ENCODE results near the gene GNG13.
"Not testable (repeated sequence)": the region's sequence is repeated elsewhere in the genome, so short reads cannot be mapped to it uniquely, and the experiment has no call there.

Gene GNG13

DNA sequence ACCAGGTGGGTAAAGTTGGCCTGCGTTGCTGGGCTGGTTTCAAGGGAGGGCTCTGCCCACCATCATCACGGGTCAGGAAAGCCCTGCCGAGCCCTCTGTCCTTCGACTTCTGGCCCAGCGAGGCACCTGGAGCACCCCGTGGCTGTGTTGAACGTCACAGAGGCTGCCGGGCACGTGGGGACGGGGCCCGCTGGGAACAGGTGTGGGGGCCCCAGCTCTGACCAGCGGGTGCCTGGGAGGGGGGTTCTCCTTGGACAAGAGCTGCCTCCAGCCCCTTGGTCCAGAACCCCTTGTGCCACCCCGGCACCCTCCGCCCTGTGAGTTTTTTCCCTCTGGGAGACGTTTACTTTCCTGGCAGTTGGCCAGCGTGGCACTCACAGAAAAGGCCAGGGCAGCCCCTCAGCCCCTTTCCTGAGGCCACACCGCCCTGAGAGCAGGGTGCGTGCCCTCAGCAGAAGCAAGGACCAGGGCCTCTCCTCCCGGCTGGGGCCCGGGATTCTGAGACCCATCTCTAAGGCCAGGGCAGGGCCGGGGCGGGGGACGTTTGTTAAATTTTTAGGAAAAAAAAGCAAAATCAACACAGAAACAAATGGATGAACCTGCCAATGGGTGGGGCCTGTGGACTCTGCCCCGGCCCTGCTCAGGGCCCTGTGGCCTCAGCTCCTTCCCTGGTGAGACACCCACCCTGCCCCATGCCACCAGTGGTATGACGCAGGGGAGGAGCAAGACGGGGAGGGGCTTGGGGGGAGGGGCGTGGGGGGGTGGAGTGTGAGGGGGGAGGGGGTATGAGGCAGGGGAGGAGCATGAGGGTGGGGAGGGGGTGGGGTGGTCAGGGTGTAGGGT lies 31.3 kb upstream of the GNG13 start:
- no peak for DNase-seq

- no peak for DNase-seq
These were observed 30.5 kb upstream of the GNG13 start for GRCh38 chr16:830871-831570.

- DNase-seq = no peak
These were observed 29.8 kb upstream of the GNG13 start for GRCh38 chr16:830107-830870.

DNA sequence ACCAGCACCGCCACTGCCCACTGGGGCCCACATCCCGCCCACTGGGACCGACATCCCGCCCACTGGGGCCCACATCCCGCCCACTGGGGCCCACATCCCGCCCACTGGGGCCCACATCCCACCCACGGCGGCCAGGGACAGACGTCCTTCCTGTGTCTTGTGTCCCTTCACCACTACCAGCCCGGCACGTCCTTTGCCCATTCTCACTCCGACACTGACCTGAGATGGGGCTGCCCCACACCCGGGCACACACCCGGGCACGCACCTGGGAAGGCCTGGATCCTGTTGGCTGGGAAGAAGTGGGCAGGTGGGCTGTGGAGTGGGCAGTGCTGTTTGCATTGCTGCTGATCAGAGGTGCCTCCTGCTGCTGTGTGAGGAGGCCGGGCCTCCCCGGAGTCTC lies 28.4 kb upstream of the GNG13 start:
- no peak for DNase-seq

DNA sequence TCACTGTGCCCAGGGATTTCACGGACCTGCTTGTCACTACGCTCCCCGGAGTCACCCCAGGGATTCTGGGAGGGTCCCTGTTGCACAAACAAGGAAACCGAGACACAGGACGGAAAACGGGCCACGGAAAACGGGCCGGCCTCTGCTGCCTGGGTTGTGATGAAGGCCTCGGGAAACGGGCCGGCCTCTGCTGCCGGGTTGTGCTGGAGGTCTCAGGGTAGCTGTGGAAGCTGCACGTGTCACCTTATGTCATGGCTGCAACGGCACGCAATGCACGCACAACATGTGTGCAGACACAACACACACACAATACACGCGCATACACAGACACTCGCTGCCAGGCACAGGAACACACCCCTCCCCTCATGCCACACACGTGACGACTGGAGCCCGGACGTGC lies 27.0 kb upstream of the GNG13 start:
- no peak for DNase-seq

DNA sequence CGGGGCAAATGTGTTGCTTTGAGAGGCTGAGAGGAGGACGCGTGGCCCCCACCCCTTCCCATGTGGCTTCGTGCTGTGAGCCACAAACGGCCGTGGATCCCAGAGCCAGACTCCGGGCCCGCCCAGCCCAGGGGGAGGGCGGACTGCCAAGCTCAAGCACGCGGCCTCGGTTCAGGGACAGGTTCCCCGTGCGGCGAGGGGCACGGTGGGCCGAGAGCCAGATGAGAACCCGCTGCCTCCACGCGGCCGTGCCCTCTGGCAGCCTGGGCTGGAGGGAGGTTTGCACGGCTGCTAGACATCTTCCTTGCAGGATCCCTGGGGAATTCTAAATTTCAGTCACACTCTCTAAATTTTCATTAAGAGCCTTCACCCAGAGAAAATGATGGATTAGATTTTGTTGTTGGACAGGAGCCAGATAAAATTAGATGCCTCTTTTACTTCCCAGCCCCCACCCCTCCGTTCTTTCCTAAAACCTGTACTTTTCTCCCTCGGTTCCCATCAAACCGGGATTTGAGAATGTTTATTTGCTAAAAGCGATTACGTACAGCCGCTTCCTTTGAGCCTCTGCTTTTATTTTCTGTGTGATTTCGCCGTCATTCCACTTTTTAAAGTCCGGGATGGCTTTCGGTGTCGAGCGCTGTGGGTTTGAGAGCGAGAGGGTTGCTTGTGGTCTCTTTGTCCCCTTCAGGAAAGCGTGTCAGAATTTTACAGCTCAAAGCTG lies 25.0 kb upstream of the GNG13 start:
- DNase-seq = no peak

DNA sequence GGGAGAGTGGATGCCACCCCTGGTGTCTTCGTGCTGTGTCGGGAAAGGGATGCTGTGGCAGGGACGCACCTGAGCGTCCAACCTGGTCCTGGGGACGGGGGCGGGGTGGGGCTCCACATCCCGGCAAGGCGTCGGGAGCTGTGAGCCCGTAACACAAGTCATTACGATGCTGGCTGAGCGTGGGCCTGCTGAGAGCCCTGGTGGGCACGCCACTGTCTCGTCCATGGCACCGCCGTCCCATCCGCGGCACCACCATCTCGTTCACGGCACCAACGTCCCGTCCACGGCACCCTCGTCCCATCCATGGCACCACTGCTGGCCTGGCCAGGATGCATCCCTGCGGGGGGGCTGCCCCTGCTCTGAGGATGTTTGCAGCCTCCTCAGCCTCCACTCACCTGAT lies 24.1 kb upstream of the GNG13 start:
- DNase-seq = no peak

DNA sequence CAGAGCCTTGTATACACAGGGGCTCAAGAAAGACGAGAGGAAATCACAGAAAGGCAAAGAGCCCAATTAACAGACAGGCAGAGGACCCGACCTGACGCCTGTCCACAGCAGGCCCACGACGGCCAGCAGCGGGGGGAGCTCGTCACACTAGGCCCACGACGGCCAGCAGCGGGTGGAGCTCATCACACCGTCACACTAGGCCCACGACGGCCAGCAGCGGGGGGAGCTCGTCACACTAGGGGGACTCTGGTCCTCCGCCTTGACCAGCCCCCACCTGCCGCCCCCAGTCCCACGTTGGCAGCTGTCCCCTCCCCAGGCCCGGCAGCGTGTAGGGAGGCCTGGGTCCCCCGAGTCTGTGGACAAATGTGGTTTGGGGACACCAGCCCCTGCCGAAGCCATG lies 23.7 kb upstream of the GNG13 start:
- DNase-seq = no peak

DNA sequence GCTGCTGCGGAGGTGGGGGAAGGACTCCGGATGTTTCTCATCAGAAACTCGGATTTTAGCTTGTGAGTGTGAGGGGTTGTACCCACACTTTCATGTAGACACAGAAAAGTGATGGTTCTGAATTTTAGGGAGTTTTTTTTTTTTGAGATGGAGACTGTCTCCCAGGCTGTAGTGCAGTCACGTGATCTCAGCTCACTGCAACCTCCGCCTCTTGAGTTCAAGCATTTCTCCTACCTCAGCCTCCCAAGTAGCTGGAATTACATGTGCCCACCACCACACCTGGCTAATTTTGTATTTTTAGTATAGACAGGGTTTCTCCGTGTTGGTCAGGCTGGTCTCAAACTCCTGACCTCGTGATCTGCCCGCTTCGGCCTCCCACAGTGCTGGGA lies 22.4 kb upstream of the GNG13 start:
- DNase-seq = no peak

DNA sequence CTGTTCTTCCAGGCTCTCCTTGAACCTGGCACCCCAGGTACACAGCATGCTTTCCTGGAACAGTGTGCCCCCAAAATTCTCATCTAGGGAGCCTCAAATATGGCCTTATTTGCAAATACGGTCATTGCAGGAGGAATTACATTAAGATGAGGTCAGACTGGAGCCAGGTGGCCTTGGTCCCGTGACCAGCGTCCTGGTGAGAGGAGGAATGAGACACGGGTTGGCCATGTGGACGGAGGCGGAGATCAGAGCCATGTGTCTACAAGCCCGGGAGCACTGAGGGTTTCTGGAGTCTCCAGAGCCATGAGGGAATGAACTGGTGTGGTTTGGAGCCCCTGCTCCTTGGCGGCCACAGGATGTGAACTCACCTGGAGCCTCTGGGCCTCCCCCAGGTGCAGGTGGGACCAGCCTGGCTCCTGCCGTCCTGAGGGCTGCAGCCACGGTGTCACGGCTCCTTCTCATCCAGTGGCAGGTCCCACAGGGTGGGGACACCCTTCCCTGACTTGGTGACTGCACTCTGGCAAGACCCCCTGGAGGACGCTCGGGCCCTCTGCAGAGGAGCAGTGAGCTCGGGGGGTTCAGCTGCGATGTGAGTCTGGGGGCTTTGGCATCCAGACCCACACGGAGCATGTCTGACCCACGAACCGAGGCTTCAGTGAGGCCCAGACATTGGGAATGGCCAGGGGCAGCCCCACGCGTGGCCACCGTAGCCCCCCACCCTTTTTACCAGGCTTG lies 21.8 kb upstream of the GNG13 start:
- no peak for DNase-seq

- DNase-seq = no peak
These were observed 21.2 kb upstream of the GNG13 start for GRCh38 chr16:821751-822150.

GRCh38 chr16:820748-821147 lies 20.2 kb upstream of the GNG13 start:
- DNase-seq = no peak

- not testable (repeated sequence) for DNase-seq
These were observed 19.5 kb upstream of the GNG13 start for GRCh38 chr16:820044-820408.

DNA sequence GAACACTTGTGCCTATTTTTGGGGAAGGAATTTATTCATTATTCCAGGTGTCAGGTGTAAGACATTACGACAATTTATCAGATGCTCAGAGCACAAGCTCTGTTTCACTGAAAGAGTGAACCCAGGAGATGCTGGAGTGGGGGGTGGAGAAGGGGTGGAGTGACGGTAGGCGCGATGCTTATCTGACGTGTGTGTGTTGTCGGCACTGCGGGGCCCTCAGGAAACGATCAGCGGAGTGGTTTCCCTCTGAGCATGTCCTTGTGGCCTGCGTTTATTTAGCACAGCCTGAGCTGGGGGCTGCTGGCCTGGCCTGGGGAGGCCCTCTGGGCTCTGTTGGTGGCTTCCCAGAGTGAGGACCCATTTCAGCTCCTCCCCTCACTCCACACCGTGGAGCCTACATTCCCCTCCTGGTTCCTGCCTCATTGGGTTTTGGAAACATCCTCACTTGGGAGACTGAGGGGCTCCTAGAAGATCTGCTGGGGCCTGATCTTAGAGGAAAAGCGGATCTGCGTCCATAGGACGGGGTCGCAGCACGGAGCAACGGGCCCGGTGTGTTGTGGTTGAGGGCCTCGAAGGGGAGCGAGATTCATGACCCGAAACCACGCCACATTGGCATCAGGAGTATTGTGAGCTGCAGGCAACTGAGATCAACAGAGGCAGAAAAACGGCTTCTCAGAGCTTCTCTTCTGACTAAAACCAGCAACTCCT lies 19.0 kb upstream of the GNG13 start:
- no peak for DNase-seq

- DNase-seq = no peak
These were observed 18.1 kb upstream of the GNG13 start for GRCh38 chr16:818592-818991.

GRCh38 chr16:818132-818531 lies 17.6 kb upstream of the GNG13 start:
- no peak for DNase-seq

- no peak for DNase-seq
These were observed 16.7 kb upstream of the GNG13 start for GRCh38 chr16:817001-817906.

- DNase-seq = no peak
These were observed 15.3 kb upstream of the GNG13 start for GRCh38 chr16:815861-816260.

GRCh38 chr16:814974-815373 lies 14.4 kb upstream of the GNG13 start:
- DNase-seq = no peak

GRCh38 chr16:813916-814412 lies 13.4 kb upstream of the GNG13 start:
- DNase-seq = no peak

All from cortex of kidney (tissue), 1 donor.